HepG2 (cell line): Measurements from ENCODE around the gene CAMKMT. TPM values are rescaled to one million over a fixed set of nuclear protein-coding genes. Genes with fewer than 3 reads are reported as not detected.

ENCODE experiments used
- ATAC-seq: fragments of 200-7000 bp; cut with Tn5 transposase; 3 replicates; pipeline ENCODE4 v1.9.1; 2020; ENCODE audit warnings: mild to moderate bottlenecking, moderate library complexity
- BruUV-seq: library from RNA; stranded (reverse); fragments of 400-500 nt; replicated peaks from 2 replicates; lab custom pipeline; 2021; lab: Mats Ljungman, UMichigan
- CTCF ChIA-PET: fragments of 300-600 bp; formaldehyde crosslinking; extraction: SDS; loops from one replicate; lab custom pipeline; 2021; ENCODE audit warnings: low total read pairs, inconsistent platforms, low intra/inter-chr PET ratio; lab: Yijun Ruan, JAX
- POLR2A ChIA-PET: fragments of 350-600 bp; sonication (Branson Sonifier 250); formaldehyde crosslinking; loops from one replicate; lab custom pipeline; 2020; ENCODE audit warnings: antibody characterized with exemption, inconsistent platforms; lab: Yijun Ruan, JAX
- DNase-seq: peaks from one replicate; pipeline ENCODE4 v3.0.0-alpha.2; 2015; ENCODE audit warnings: low spot score
- FAIRE-seq: peaks from 3 replicates; lab custom pipeline; 2011; peaks lifted over from hg19 to GRCh38; lab: Jason Lieb, UNC
- H2AFZ ChIP-seq: one replicate; pipeline ENCODE4 v1.6.1; 2011; ENCODE audit warnings: low read length, inconsistent platforms
- H3K27ac ChIP-seq: fragments of 300-600 bp; 3 replicates; pipeline ENCODE4 v1.8.0; 2011; ENCODE audit warnings: mixed run types, mild to moderate bottlenecking, mixed read lengths, low read length, inconsistent platforms; ENCODE audit not compliant: insufficient read depth; ENCODE audit errors: extremely low read length
- H3K27me3 ChIP-seq, 2 experiments: fragments of 200-600 bp in 1 of 2; 2 replicates in 1 of 2; 3 replicates in 1 of 2; pipeline versions ENCODE4 v1.6.0 to v1.8.0; 2011; ENCODE audit warnings: low read length in 2 of 2, mild to moderate bottlenecking in 2 of 2, moderate library complexity in 2 of 2, inconsistent platforms in 1 of 2; ENCODE audit not compliant: insufficient read depth in 2 of 2, control insufficient read depth in 1 of 2
- H3K36me3 ChIP-seq, 2 experiments: fragments of 200-600 bp in 1 of 2; replicated peaks in 1 of 2; 2 replicates in 1 of 2; 3 replicates in 1 of 2; pipeline versions ENCODE4 v1.5.1 to v1.8.0; 2011; ENCODE audit warnings: low read length in 2 of 2, inconsistent platforms in 1 of 2; ENCODE audit not compliant: insufficient read depth in 2 of 2, control insufficient read depth in 1 of 2
- H3K4me1 ChIP-seq: 2 replicates; pipeline ENCODE4 v1.5.1; 2012; ENCODE audit warnings: low read length, inconsistent platforms; ENCODE audit not compliant: insufficient read depth
- H3K4me2 ChIP-seq: 2 replicates; pipeline ENCODE4 v1.6.0; 2011; ENCODE audit warnings: low read depth, low read length, inconsistent platforms
- H3K4me3 ChIP-seq, 3 experiments: fragments of 200-600 bp in 1 of 3; sonication (generic), shearing (Covaris generic) in 1 of 3; replicated peaks in 1 of 3; 2 replicates each; pipeline ENCODE4 v1.5.1; 2011 to 2016; ENCODE audit warnings: low read length in 3 of 3, inconsistent platforms in 2 of 3, low read depth in 2 of 3, mild to moderate bottlenecking in 2 of 3, control low read depth in 1 of 3, mixed read lengths in 1 of 3; ENCODE audit not compliant: insufficient read depth in 1 of 3
- H3K79me2 ChIP-seq: one replicate; pipeline ENCODE4 v1.6.1; 2011; ENCODE audit warnings: low read length, inconsistent platforms; ENCODE audit not compliant: insufficient read depth
- H3K9ac ChIP-seq: 2 replicates; pipeline ENCODE4 v1.6.0; 2011; ENCODE audit warnings: mild to moderate bottlenecking, low read depth, low read length, inconsistent platforms; ENCODE audit not compliant: insufficient read depth
- H3K9me3 ChIP-seq: 2 replicates; pipeline ENCODE4 v1.5.1; 2012; ENCODE audit warnings: mild to moderate bottlenecking, low read length
- H4K20me1 ChIP-seq: 2 replicates; pipeline ENCODE4 v1.6.0; 2011; ENCODE audit warnings: inconsistent platforms, mild to moderate bottlenecking, low read length, moderate library complexity; ENCODE audit not compliant: insufficient read depth
- MAFG ChIP-seq: sonication (generic); formaldehyde crosslinking; IDR thresholded peaks from 2 replicates; pipeline ENCODE4 v1.5.1; 2020; ENCODE audit warnings: mild to moderate bottlenecking, missing genetic modification reagents
- MED1 ChIP-seq: sonication (generic); formaldehyde crosslinking; IDR thresholded peaks from 2 replicates; pipeline ENCODE4 v1.4.0; 2020; ENCODE audit warnings: missing genetic modification reagents
- PPARG ChIP-seq: conservative IDR thresholded peaks from 2 replicates; pipeline ENCODE4 v1.6.1; 2016; ENCODE audit warnings: missing biosample characterization, missing genetic modification reagents
- ZNF121 ChIP-seq: sonication (generic); formaldehyde crosslinking; IDR thresholded peaks from 2 replicates; pipeline ENCODE4 v1.5.0; 2020; ENCODE audit warnings: mild to moderate bottlenecking, missing genetic modification reagents
- WGBS: methylation state at CpG from one replicate; pipeline ENCODE4 v1.1.6; 2017; ENCODE audit warnings: low lambda C conversion rate; 5-methylcytosine and 5-hydroxymethylcytosine counted together
- in situ Hi-C: cut with HindIII; loops from 2 replicates; pipeline ENCODE4 v1.10.0; 2017; ENCODE audit warnings: low pct_unique_long_range_greater_than_20kb; ENCODE audit not compliant: extremely low pct_ligation_motif_present
- intact Hi-C: fragments of 100-400 bp; cut with micrococcal nuclease; formaldehyde crosslinking; loops from one replicate; pipeline ENCODE4 v1.10.0; 2022; ENCODE audit not compliant: unreplicated experiment
- polyA plus RNA-seq, 8 experiments: library from polyadenylated mRNA; depleted of rRNA in 3 of 8; stranded (reverse) in 7 of 8; unstranded in 1 of 8; fragments of >200 nt; fragmentation: Illumina TruSeq in 4 of 8; extraction: Trizol in 4 of 8; gene quantifications; 2 replicates each; pipeline versions ENCODE4 v1.2.1 to v1.2.3, GENCODE V29; 2011 to 2016; ENCODE audit warnings: low read depth in 4 of 8, missing spikeins in 1 of 8, mixed read lengths in 1 of 8; ENCODE audit not compliant: insufficient read depth in 1 of 8
- total RNA-seq, 5 experiments: library from RNA; depleted of rRNA; stranded (reverse); fragments of >200 nt; fragmentation: Illumina TruSeq; extraction: Trizol; gene quantifications; 2 replicates each; pipeline ENCODE4 v1.2.3, GENCODE V29; 2016; ENCODE audit warnings: low read depth in 1 of 5
- TF ChIP-seq, protein P1 (sequence below): sonication (generic); formaldehyde crosslinking; IDR thresholded peaks from 2 replicates; pipeline ENCODE4 v1.5.1; 2020; ENCODE audit warnings: missing genetic modification reagents, mild to moderate bottlenecking, borderline replicate concordance

The CAMKMT gene
- total and polyA plus RNA-seq, 2 of the 13 experiments (the other 11 are each of a cell fraction or from before 2014, with no cell fraction given): 6.9 to 20.8 TPM

DNA sequence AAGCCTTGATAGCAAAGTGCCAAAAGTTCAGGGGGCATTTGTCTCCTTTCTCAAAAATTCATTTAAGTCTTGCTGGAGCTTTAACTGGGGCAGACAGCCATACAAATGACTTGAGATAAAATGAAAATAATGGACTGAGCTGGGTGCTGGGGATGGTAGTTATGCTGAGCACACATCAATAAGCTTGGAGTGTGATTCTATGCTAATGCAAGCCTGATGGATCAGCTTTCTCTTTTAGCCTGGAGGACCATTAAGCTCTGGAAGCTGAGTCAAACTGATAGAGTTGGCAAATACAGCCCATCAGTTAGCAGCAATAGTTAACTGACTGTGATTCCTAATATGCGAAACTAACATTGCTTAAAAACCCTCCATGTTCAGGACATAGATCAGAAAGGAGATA lies 98.0 kb downstream of the CAMKMT start (continued):
- TF ChIP-seq, protein P1, sequence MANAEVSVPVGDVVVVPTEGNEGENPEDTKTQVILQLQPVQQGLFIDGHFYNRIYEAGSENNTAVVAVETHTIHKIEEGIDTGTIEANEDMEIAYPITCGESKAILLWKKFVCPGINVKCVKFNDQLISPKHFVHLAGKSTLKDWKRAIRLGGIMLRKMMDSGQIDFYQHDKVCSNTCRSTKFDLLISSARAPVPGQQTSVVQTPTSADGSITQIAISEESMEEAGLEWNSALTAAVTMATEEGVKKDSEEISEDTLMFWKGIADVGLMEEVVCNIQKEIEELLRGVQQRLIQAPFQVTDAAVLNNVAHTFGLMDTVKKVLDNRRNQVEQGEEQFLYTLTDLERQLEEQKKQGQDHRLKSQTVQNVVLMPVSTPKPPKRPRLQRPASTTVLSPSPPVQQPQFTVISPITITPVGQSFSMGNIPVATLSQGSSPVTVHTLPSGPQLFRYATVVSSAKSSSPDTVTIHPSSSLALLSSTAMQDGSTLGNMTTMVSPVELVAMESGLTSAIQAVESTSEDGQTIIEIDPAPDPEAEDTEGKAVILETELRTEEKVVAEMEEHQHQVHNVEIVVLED (CRISPR knock-in tag): no peak
- TF ChIP-seq ZNF121 (CRISPR knock-in tag): no peak

DNA sequence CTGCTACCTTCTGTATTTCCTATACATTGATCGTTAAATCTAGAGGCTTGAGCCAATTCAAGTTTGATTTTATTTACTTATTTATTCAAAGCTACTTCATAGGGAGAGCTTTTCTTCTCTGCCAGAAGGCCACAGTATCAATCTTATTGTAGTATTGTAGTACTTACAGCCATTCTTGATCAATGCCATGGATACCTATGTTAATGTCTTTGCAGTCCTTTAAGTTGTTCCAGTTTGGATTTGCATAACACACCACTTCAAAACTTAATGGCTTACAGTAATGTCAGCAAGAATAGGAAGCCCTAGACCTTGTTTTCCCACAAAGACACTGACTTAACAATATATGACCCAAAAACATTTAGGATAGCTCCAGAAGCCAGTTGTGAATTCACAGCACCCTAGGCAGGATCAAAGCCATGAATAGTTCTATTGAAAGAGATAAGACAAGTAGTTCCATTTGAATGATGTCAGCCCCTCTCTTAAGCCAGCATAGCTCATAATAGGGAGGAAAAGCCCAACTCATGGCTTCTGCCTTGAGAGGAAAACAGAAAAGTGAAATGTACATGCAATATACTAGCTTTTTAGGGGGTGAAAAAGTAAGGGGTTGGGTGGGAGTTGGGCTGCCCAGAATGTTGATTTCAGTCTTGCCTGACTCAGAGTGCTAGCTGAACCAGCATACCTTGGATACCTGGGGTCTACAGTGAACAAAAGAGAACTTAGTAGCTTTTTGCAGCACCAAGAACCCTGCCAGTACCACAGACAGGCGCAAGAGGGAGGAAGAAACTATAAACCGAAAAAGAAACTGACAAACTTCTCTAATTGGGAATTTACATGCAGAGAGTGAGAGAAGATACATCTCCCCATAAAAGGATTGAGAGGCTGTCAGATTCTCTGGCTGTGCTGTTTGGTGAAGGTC lies 101.4 kb downstream of the CAMKMT start:
- 94% methylated on average over 3 of the region's 3 CpGs for WGBS
- peaks cover 17% of the 10 kb centered on the region; the same call in 1 of the 2 replicates for H3K9me3 ChIP-seq
- in situ Hi-C loops: no loop called here
- no peak overlapping the region for H3K4me3 ChIP-seq
- TF ChIP-seq PPARG (CRISPR knock-in tag) (no peak), MAFG (CRISPR knock-in tag) (no peak), MED1 (CRISPR knock-in tag) (no peak)
- BruUV-seq: no TSS peak
- intact Hi-C loops: no loop called here
- no peak overlapping the region for H3K27ac ChIP-seq
- H3K4me1 ChIP-seq: no peaks in the 10 kb centered on the region
- H3K36me3 ChIP-seq: no peaks in the 10 kb centered on the region
- no peaks in the 10 kb centered on the region for H3K27me3 ChIP-seq
- DNase-seq: no peak
- H4K20me1 ChIP-seq: no peaks in the 10 kb centered on the region
- ChIA-PET POLR2A (no interaction called here), CTCF (no interaction called here)
- no peak for ATAC-seq
- H3K9ac ChIP-seq: no peak overlapping the region
- H3K4me2 ChIP-seq: no peak overlapping the region
- FAIRE-seq: no peak
- H3K79me2 ChIP-seq: no peaks in the 10 kb centered on the region
- H2AFZ ChIP-seq: no peak overlapping the region
